Measurements from ENCODE around the gene RABGGTA. TPM values are rescaled to one million over a fixed set of nuclear protein-coding genes. Genes with fewer than 3 reads are reported as not detected.

The RABGGTA gene
- total RNA-seq, 5 donors from 2014 or later (not counting 1 experiment from before 2014, with no cell fraction given) = 49.3 to 66.5 (median 62.4) TPM

- ATAC-seq (replicated peaks in 1 of 4) (no peak), DNase-seq (no peak)
- H3K27ac ChIP-seq (ENCODE audit: low read length) = no peak overlapping the region
- no peak overlapping the region for H3K4me3 ChIP-seq (ENCODE audit: control insufficient read depth in 1 of 2, extremely low read depth in 1 of 2, low read length in 1 of 2)
- 100% methylated on average over 2 of the region's 6 CpGs for WGBS (ENCODE audit: insufficient coverage)
- peaks cover 34 to 53% of the 10 kb centered on the region in 2 experiments for H3K4me1 ChIP-seq (ENCODE audit: control insufficient read depth in 1 of 2, extremely low read depth in 1 of 2, insufficient read depth in 2 of 2, low read length in 2 of 2)
- ChIA-PET CTCF (no interaction called here), POLR2A (interaction anchor here (0.5 to 0.6 kb wide), 2 partner anchors 46 to 122 kb away, joined by 3 to 5 read pairs; partner anchors contain the start of genes DCAF11 (in 1 of the 2) and NRL (in 1 of the 2))
- peaks cover 11 to 67% of the 10 kb centered on the region in 2 donors for H3K36me3 ChIP-seq (ENCODE audit: control insufficient read depth in 2 of 2, extremely low read depth in 1 of 2, insufficient read depth in 1 of 2, low read length in 1 of 2)
- Mint-ChIP-seq H3K27me3 (no peaks in the 10 kb centered on the region), H3K27ac (no peak overlapping the region), H3K9me3 (no peaks in the 10 kb centered on the region), H3K4me1 (peaks cover 74 to 84% (median 84%) of the 10 kb centered on the region in 3 donors), H3K36me3 (peaks cover 54% of the 10 kb centered on the region), H3K4me3 (no peak overlapping the region)
- H3K9me3 ChIP-seq = no peaks in the 10 kb centered on the region
- H3K27me3 ChIP-seq (replicated peaks in 1 of 2; ENCODE audit: control insufficient read depth in 2 of 2, extremely low read depth in 1 of 2, insufficient read depth in 2 of 2, low read length in 1 of 2) = no peaks in the 10 kb centered on the region
Observed at GRCh38 chr14:24236689-24237462, 34.5 kb downstream of the RABGGTA start.

GRCh38 chr14:24235804-24236688 lies 35.4 kb downstream of the RABGGTA start:
- Mint-ChIP-seq H3K36me3 (peaks cover 54% of the 10 kb centered on the region), H3K27ac (peak overlapping the region; percentile 65 to 97), H3K4me3 (no peak overlapping the region), H3K27me3 (no peaks in the 10 kb centered on the region), H3K9me3 (no peaks in the 10 kb centered on the region), H3K4me1 (peaks cover 77 to 88% (median 85%) of the 10 kb centered on the region in 3 donors)
- ATAC-seq (replicated peaks in 1 of 4) (no peak), DNase-seq (no peak)
- ChIA-PET CTCF (no interaction called here), POLR2A (interaction anchor here (0.5 to 0.6 kb wide), 2 partner anchors 45 to 121 kb away, joined by 3 to 5 read pairs; partner anchors contain the start of genes DCAF11 (in 1 of the 2) and NRL (in 1 of the 2))
- no peaks in the 10 kb centered on the region for H3K27me3 ChIP-seq (replicated peaks in 1 of 2; ENCODE audit: control insufficient read depth in 2 of 2, extremely low read depth in 1 of 2, insufficient read depth in 2 of 2, low read length in 1 of 2)
- H3K4me3 ChIP-seq (ENCODE audit: control insufficient read depth in 1 of 2, extremely low read depth in 1 of 2, low read length in 1 of 2) = no peak overlapping the region
- no CpG with 5 or more reads among the region's 5 CpGs for WGBS (ENCODE audit: insufficient coverage)
- peaks cover 11 to 66% of the 10 kb centered on the region in 2 donors for H3K36me3 ChIP-seq (ENCODE audit: control insufficient read depth in 2 of 2, extremely low read depth in 1 of 2, insufficient read depth in 1 of 2, low read length in 1 of 2)
- peaks cover 35 to 53% of the 10 kb centered on the region in 2 experiments for H3K4me1 ChIP-seq (ENCODE audit: control insufficient read depth in 1 of 2, extremely low read depth in 1 of 2, insufficient read depth in 2 of 2, low read length in 2 of 2)
- no peak overlapping the region for H3K27ac ChIP-seq (ENCODE audit: low read length)
- no peaks in the 10 kb centered on the region for H3K9me3 ChIP-seq

DNA sequence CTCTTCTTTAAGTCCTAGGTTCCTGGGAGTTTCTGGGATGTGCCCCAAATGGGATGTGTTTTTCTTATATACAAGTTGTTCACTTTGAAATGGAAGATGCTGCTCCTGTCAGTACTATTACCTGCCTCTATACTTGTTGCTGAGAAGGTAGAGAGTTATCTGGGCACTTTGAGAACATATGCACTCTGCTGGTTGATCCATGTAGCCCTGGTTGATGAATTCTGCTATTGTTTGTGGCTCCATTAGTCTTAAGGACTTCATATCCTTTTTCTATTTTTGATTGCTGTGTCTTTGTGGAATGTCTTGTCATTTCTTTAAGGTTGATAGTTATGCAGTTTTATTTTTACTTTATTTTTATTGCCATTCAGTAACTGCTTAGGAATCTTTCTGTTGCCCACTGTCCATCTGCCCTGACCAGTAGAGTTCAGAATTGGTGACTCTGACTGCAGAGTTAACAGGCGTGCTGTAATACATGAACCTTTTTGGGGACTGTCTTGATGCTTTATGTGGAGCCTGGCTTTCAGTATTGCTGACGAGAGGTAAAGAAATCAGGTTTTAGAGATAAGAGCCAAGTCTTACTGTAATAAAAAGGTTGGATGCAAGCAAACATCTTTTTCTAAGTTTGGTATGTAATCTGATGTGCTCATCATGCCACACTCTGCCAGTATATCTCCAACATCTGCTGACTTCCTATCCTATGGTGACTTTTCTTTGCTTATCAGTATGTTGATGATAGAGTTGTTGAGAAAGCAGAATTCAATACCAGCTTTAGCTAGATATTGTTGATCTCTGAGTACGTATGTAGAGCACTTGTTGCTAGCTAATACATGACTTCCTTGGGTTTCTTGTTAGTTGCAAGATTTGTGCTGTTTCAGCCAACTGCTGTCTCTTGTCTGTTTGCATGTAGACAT lies 37.0 kb downstream of the RABGGTA start:
- Histone ChIP-seq H3K4me1 (ENCODE audit: control insufficient read depth in 1 of 2, extremely low read depth in 1 of 2, insufficient read depth in 2 of 2, low read length in 2 of 2) (peaks cover 20 to 48% of the 10 kb centered on the region in 2 experiments), H3K9me3 (no peaks in the 10 kb centered on the region), H3K27me3 (replicated peaks in 1 of 2; ENCODE audit: control insufficient read depth in 2 of 2, extremely low read depth in 1 of 2, insufficient read depth in 2 of 2, low read length in 1 of 2) (no peaks in the 10 kb centered on the region), H3K27ac (ENCODE audit: low read length) (peak overlapping the region; percentile 72), H3K36me3 (ENCODE audit: control insufficient read depth in 2 of 2, extremely low read depth in 1 of 2, insufficient read depth in 1 of 2, low read length in 1 of 2) (peaks cover 3 to 49% of the 10 kb centered on the region in 2 donors), H3K4me3 (ENCODE audit: control insufficient read depth in 1 of 2, extremely low read depth in 1 of 2, low read length in 1 of 2) (no peak overlapping the region)
- WGBS (ENCODE audit: insufficient coverage) = 94% methylated on average over 3 of the region's 3 CpGs
- DNase-seq = no peak
- no peak for ATAC-seq (replicated peaks in 1 of 4)
- Mint-ChIP-seq H3K27ac (peak overlapping the region; percentile 62 to 97), H3K4me3 (peak overlapping the region; percentile 47 to 95 (median 83)), H3K9me3 (no peaks in the 10 kb centered on the region), H3K4me1 (peaks cover 64 to 75% (median 70%) of the 10 kb centered on the region in 3 donors), H3K36me3 (peaks cover 41% of the 10 kb centered on the region), H3K27me3 (no peaks in the 10 kb centered on the region)
- ChIA-PET CTCF (interaction anchor here (0.6 to 2.8 kb wide), 5 partner anchors 8 to 644 kb away, joined by 3 to 9 read pairs (median 3); partner anchors contain the start of genes MDP1 (in 1 of the 2) and TINF2 (in 1 of the 2)), POLR2A (interaction anchor here in 1 of 2 donors (2.0 kb wide), 1 partner anchor 8 kb away, joined by 6 read pairs; the partner anchor contains the start of gene TINF2)

- peak overlapping the region; percentile 83 to 99 (median 95) for H3K4me3 Mint-ChIP-seq
Observed at GRCh38 chr14:24233538-24233866, 37.9 kb downstream of the RABGGTA start.

DNA sequence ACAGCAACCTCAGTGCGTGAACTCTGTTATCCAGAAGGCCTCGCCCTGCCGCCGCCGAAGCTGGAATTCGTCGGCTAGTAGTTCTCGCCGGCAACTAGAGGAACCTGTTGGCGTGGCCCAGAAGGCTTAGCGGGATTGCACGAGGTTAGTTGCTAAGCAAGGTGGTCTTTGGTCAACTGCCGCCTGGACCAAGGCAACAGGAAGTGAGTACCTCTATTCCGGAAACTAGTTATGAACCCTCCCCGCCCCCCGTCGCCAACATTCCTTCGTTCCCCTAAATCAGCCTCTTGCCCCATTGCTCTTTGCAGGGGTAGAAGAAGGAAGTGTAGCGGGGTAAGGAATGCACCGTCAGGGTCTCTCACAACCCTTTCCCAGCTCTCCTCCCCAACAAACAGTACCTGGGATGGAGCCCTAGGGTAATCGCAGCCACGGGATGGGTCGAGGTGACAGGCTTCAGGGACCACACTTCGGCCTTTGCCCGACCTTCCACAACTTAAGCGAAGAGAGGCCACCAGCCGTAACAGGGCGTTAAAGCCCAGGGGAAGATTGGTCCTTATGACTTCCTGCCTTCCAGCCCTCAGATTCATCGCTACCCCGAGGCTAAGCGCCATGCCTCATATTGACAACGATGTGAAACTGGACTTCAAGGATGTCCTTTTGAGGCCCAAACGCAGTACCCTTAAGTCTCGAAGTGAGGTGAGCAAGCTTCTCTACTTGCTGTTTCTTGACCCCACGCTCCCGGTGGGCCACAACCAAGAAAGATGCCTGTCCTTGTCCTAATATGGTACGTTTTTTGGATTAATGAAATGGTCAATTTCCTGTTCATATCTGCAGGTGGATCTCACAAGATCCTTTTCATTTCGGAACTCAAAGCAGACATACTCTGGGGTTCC lies 38.5 kb downstream of the RABGGTA start, which contains the start of gene GMPR2:
GMPR2 (plus strand) TSS at position 285 of the 893 bp plus-strand sequence; CDS start at position 610, 325 bp downstream.
- peak in 4 of 35 experiments; percentile 7 to 43 (median 13) for DNase-seq

More at GRCh38 chr14:24233538-24233866, 37.9 kb downstream of the RABGGTA start:
- Histone ChIP-seq H3K4me1 (ENCODE audit: control insufficient read depth in 1 of 2, extremely low read depth in 1 of 2, insufficient read depth in 2 of 2, low read length in 2 of 2) (peaks cover 18 to 42% of the 10 kb centered on the region in 2 experiments), H3K36me3 (ENCODE audit: control insufficient read depth in 2 of 2, extremely low read depth in 1 of 2, insufficient read depth in 1 of 2, low read length in 1 of 2) (peaks cover 3 to 41% of the 10 kb centered on the region in 2 donors), H3K9me3 (no peaks in the 10 kb centered on the region), H3K27me3 (replicated peaks in 1 of 2; ENCODE audit: control insufficient read depth in 2 of 2, extremely low read depth in 1 of 2, insufficient read depth in 2 of 2, low read length in 1 of 2) (no peaks in the 10 kb centered on the region), H3K27ac (ENCODE audit: low read length) (peak overlapping the region; percentile 72), H3K4me3 (ENCODE audit: control insufficient read depth in 1 of 2, extremely low read depth in 1 of 2, low read length in 1 of 2) (peak overlapping the region; percentile 76 to 98)
- Mint-ChIP-seq H3K36me3 (peaks cover 37% of the 10 kb centered on the region), H3K4me1 (peaks cover 60 to 71% (median 65%) of the 10 kb centered on the region in 3 donors), H3K27ac (peak overlapping the region; percentile 97), H3K9me3 (no peaks in the 10 kb centered on the region), H3K27me3 (no peaks in the 10 kb centered on the region)
- ATAC-seq (replicated peaks in 1 of 4) (no peak), DNase-seq (no peak)
- POLR2A ChIA-PET = interaction anchor here in 1 of 2 donors (2.0 kb wide), 1 partner anchor 9 kb away, joined by 6 read pairs; the partner anchor contains the start of gene TINF2
- WGBS (ENCODE audit: insufficient coverage) = 22% methylated on average over 1 of the region's 2 CpGs
- CTCF ChIA-PET = interaction anchor here in 1 of 2 donors (2.8 kb wide), 1 partner anchor 9 kb away, joined by 9 read pairs; the partner anchor contains the start of gene TINF2

More for the DNA sequence above, 38.5 kb downstream of the RABGGTA start, which contains the start of gene GMPR2:
- peak within 1 kb of the TSS; percentile 97 for H3K27ac Mint-ChIP-seq
- peak within 1 kb of the TSS; percentile 76 to 98 for H3K4me3 ChIP-seq (ENCODE audit: control insufficient read depth in 1 of 2, extremely low read depth in 1 of 2, low read length in 1 of 2)
- no peaks in the 10 kb centered on the region for H3K9me3 Mint-ChIP-seq
- WGBS (ENCODE audit: insufficient coverage) = 4% methylated on average over 29 of the region's 38 CpGs
- no peaks in the 10 kb centered on the region for H3K27me3 Mint-ChIP-seq
- peaks cover 18 to 41% of the 10 kb centered on the region in 2 experiments for H3K4me1 ChIP-seq (ENCODE audit: control insufficient read depth in 1 of 2, extremely low read depth in 1 of 2, insufficient read depth in 2 of 2, low read length in 2 of 2)
- H3K4me3 Mint-ChIP-seq = peak within 1 kb of the TSS; percentile 83 to 99 (median 95)
- no peaks in the 10 kb centered on the region for H3K9me3 ChIP-seq
- ChIA-PET CTCF (interaction anchor here in 1 of 2 donors (2.8 kb wide), 1 partner anchor 10 kb away, joined by 9 read pairs; the partner anchor contains the start of gene TINF2), POLR2A (interaction anchor here (0.5 to 2.0 kb wide), 2 partner anchors 9 to 67 kb away, joined by 5 to 6 read pairs; partner anchors contain the start of gene TINF2 (in 1 of the 2))
- peaks cover 35% of the 10 kb centered on the region for H3K36me3 Mint-ChIP-seq
- peak within 1 kb of the TSS; percentile 72 for H3K27ac ChIP-seq (ENCODE audit: low read length)
- ATAC-seq (replicated peaks in 1 of 4) = peak; percentile 20 to 49 (median 38)
- no peaks in the 10 kb centered on the region for H3K27me3 ChIP-seq (replicated peaks in 1 of 2; ENCODE audit: control insufficient read depth in 2 of 2, extremely low read depth in 1 of 2, insufficient read depth in 2 of 2, low read length in 1 of 2)
- H3K4me1 Mint-ChIP-seq = peaks cover 54 to 66% (median 61%) of the 10 kb centered on the region in 3 donors
- H3K36me3 ChIP-seq (ENCODE audit: control insufficient read depth in 2 of 2, extremely low read depth in 1 of 2, insufficient read depth in 1 of 2, low read length in 1 of 2) = peaks cover 0 to 39% of the 10 kb centered on the region in 2 donors

All from T-cell (primary cell).